ENCODE results near the gene FKBP4.

- no peak for TF ChIP-seq CTCF (conservative IDR thresholded peaks at IDR 0.05)
- no peak for TF ChIP-seq EZH2 (IDR thresholded peaks at IDR 0.05; ENCODE audit: low read depth)
Observed at GRCh38 chr12:2820432-2820831, 25.7 kb downstream of the FKBP4 start.

Measured in PC-9 (cell line).